Caco-2 (cell line): ENCODE results near the gene SH2D4B. TPM values are rescaled to one million over a fixed set of nuclear protein-coding genes. Genes with fewer than 3 reads are reported as not detected.

Experiments
- BruUV-seq: library from RNA; stranded (reverse); fragments of 400-500 nt; replicated peaks from 2 replicates; lab custom pipeline; 2021; lab: Mats Ljungman, UMichigan
- CTCF ChIA-PET: fragments of 300-600 bp; sonication (Branson Sonifier 250); formaldehyde crosslinking; loops from one replicate; lab custom pipeline; 2022; ENCODE audit warnings: antibody characterized with exemption; lab: Charles Lee
- POLR2A ChIA-PET: fragments of 300-600 bp; sonication (Branson Sonifier 250); formaldehyde crosslinking; loops from one replicate; lab custom pipeline; 2022; ENCODE audit warnings: antibody characterized with exemption; lab: Charles Lee
- DNase-seq, 2 experiments: peaks; one replicate each; pipeline versions ENCODE4 v3.0.0 to v3.0.0-alpha.2; 2020 to 2022
- H3K27me3 ChIP-seq: replicated peaks from 2 replicates; pipeline ENCODE4 v1.6.0; 2011; ENCODE audit warnings: low read length; ENCODE audit not compliant: control insufficient read depth, insufficient read depth
- H3K36me3 ChIP-seq: 2 replicates; pipeline ENCODE4 v1.5.1; 2011; ENCODE audit warnings: low read length; ENCODE audit not compliant: control insufficient read depth, insufficient read depth
- H3K4me1 ChIP-seq: fragments of 250-450 bp; sonication (Bioruptor Pico); 2 replicates; pipeline ENCODE4 v1.5.1; 2020; ENCODE audit warnings: mild to moderate bottlenecking
- H3K4me3 ChIP-seq: 2 replicates; pipeline ENCODE4 v1.5.1; 2011; ENCODE audit warnings: low read depth, mild to moderate bottlenecking, control low read depth, low read length
- H3K9me3 ChIP-seq: fragments of 250-450 bp; sonication (Bioruptor Pico); 2 replicates; pipeline ENCODE4 v1.5.1; 2020; ENCODE audit warnings: mild to moderate bottlenecking, moderate library complexity
- H3K27ac Mint-ChIP-seq: one replicate; pipeline ENCODE4 v1.8.0; 2022; ENCODE audit warnings: mixed read lengths; ENCODE audit not compliant: unreplicated experiment
- H3K27me3 Mint-ChIP-seq: one replicate; pipeline ENCODE4 v1.8.0; 2022; ENCODE audit warnings: mixed read lengths; ENCODE audit not compliant: insufficient read depth, unreplicated experiment
- H3K36me3 Mint-ChIP-seq: one replicate; pipeline ENCODE4 v1.8.0; 2022; ENCODE audit warnings: mild to moderate bottlenecking, mixed read lengths; ENCODE audit not compliant: insufficient read depth, unreplicated experiment
- H3K4me1 Mint-ChIP-seq: one replicate; pipeline ENCODE4 v1.8.0; 2022; ENCODE audit warnings: low read depth, mixed read lengths; ENCODE audit not compliant: unreplicated experiment
- H3K4me3 Mint-ChIP-seq: one replicate; pipeline ENCODE4 v1.8.0; 2022; ENCODE audit warnings: mild to moderate bottlenecking, moderate library complexity, mixed read lengths; ENCODE audit not compliant: unreplicated experiment
- H3K9me3 Mint-ChIP-seq: one replicate; pipeline ENCODE4 v1.8.0; 2022; ENCODE audit warnings: mixed read lengths; ENCODE audit not compliant: unreplicated experiment
- intact Hi-C: fragments of 100-400 bp; cut with micrococcal nuclease; formaldehyde crosslinking; loops from one replicate; pipeline ENCODE4 v1.10.0; 2022; ENCODE audit not compliant: unreplicated experiment
- total RNA-seq: library from RNA; stranded (reverse); gene quantifications from 2 replicates; pipeline ENCODE4 v1.2.3, GENCODE V29; 2022
- TF ChIP-seq, protein P1 (sequence below), 2 experiments: fragments of 200-600 bp in 1 of 2; IDR thresholded peaks; 1 replicate in 1 of 2; 2 replicates in 1 of 2; pipeline versions ENCODE4 v1.5.1 to v1.8.0; 2011 to 2022; ENCODE audit warnings: antibody characterized with exemption in 1 of 2, control low read depth in 1 of 2, inconsistent platforms in 1 of 2, low read depth in 1 of 2, low read length in 1 of 2, mild to moderate bottlenecking in 1 of 2, moderate library complexity in 1 of 2; ENCODE audit not compliant: insufficient read depth in 1 of 2, severe bottlenecking in 1 of 2, unreplicated experiment in 1 of 2

SH2D4B gene
- total RNA-seq, 1 experiment from 2014 or later, result 0.23 TPM

DNA sequence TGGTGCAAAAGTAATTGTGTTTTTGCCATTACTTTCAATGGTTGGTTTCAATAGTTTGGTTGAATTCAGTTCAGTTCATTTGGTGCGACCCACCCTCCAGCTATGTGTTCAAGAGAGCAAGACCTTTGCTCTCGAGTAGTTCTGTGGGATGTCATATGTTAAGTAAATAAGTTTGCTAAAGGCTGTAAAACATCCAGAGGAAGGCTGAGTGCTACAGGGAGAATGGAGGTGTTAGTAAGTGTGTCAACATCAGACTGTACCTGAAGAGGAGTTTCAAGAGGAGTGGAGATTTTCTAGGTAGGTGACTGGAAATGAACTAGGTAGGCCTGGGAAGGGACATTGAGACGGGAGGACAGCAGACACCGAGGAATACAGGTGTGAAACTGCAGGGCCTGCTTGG is 147.7 kb downstream of the SH2D4B start:
- H3K4me1 Mint-ChIP-seq, result peaks cover 15% of the 10 kb centered on the region
- ChIA-PET CTCF (interaction anchor here (0.6 to 1.0 kb wide), 2 partner anchors 21 to 88 kb away, joined by 3 read pairs; no protein-coding TSS in a partner anchor), POLR2A (no interaction called here)
- Histone ChIP-seq H3K27me3 (no peaks in the 10 kb centered on the region), H3K4me1 (peaks cover 10% of the 10 kb centered on the region), H3K9me3 (no peaks in the 10 kb centered on the region), H3K36me3 (no peaks in the 10 kb centered on the region), H3K4me3 (no peak overlapping the region)
- TF ChIP-seq, protein P1, sequence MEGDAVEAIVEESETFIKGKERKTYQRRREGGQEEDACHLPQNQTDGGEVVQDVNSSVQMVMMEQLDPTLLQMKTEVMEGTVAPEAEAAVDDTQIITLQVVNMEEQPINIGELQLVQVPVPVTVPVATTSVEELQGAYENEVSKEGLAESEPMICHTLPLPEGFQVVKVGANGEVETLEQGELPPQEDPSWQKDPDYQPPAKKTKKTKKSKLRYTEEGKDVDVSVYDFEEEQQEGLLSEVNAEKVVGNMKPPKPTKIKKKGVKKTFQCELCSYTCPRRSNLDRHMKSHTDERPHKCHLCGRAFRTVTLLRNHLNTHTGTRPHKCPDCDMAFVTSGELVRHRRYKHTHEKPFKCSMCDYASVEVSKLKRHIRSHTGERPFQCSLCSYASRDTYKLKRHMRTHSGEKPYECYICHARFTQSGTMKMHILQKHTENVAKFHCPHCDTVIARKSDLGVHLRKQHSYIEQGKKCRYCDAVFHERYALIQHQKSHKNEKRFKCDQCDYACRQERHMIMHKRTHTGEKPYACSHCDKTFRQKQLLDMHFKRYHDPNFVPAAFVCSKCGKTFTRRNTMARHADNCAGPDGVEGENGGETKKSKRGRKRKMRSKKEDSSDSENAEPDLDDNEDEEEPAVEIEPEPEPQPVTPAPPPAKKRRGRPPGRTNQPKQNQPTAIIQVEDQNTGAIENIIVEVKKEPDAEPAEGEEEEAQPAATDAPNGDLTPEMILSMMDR (IDR thresholded peaks at IDR 0.05; ENCODE audit: insufficient read depth in 1 of 2, low read depth in 1 of 2, low read length in 1 of 2, severe bottlenecking in 1 of 2, unreplicated experiment in 1 of 2), result no peak
- DNase-seq, result peak in 1 of 2 experiments; percentile 20
- BruUV-seq, result no TSS peak
- H3K9me3 Mint-ChIP-seq, result no peaks in the 10 kb centered on the region
- intact Hi-C loops, result no loop called here
- H3K4me3 Mint-ChIP-seq, result no peak overlapping the region
- H3K27ac Mint-ChIP-seq, result peak overlapping the region; percentile 56
- H3K27me3 Mint-ChIP-seq, result peaks cover 2% of the 10 kb centered on the region
- no peaks in the 10 kb centered on the region for H3K36me3 Mint-ChIP-seq

DNA sequence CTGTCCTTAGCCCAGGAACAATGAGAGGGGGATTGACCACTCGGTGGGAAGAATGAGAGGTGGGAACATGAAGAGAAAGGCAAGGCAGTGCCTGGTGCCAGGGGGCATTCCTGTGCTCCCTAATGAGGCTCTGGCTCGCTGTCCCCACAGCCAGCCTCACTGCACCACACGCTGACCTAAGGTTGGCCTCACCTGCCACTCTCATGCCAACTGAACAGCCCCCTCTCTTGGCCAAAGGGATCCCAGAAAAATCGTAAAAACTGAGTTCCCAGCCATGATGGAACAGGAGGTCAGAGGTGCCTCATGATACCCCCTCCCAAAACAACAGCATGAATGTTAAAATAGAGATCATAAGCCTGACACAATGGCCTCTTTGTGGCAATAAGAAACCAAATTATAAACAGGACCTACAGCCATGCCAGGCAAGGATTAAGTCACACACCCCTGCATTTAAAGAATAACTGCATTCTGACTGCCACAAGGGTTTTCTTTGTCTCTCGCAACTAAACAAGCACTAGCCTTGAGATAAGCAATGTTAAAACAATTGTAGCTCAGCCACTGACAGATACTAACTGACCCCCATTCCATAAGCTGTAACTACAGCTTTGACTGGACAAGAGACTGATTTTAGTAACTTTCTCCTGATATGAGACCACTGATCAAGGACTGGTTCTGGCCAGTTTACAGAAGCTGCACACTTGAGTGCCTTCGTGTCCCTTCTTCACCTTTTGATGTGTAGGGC is 149.2 kb downstream of the SH2D4B start:
- DNase-seq, result no peak
- BruUV-seq, result no TSS peak
- Histone ChIP-seq H3K36me3 (no peaks in the 10 kb centered on the region), H3K4me1 (peaks cover 10% of the 10 kb centered on the region), H3K27me3 (no peaks in the 10 kb centered on the region), H3K4me3 (no peak overlapping the region), H3K9me3 (no peaks in the 10 kb centered on the region)
- Mint-ChIP-seq H3K4me3 (no peak overlapping the region), H3K27me3 (peaks cover 7% of the 10 kb centered on the region), H3K4me1 (peaks cover 15% of the 10 kb centered on the region), H3K36me3 (no peaks in the 10 kb centered on the region), H3K27ac (no peak overlapping the region), H3K9me3 (no peaks in the 10 kb centered on the region)
- TF ChIP-seq, protein P1 (IDR thresholded peaks at IDR 0.05; ENCODE audit: insufficient read depth in 1 of 2, low read depth in 1 of 2, low read length in 1 of 2, severe bottlenecking in 1 of 2, unreplicated experiment in 1 of 2), result no peak
- ChIA-PET POLR2A (no interaction called here), CTCF (no interaction called here)
- intact Hi-C loops, result no loop called here

DNA sequence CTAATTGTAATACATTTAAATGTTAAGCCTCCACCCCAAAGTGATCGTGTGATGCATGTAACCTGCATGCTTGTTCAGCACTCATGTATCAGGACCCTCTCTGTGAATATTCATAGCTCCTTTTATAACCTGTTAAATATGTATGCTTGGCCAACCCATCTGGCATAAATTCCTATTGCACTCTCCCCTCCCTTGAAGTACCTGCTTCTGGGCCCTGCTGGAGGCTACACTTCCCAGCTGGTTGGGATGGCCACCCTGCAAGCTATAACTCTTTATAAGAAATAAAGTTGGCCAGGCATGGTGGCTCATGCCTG is 149.7 kb downstream of the SH2D4B start:
- intact Hi-C loops, result no loop called here
- Histone ChIP-seq H3K27me3 (no peaks in the 10 kb centered on the region), H3K4me3 (no peak overlapping the region), H3K9me3 (no peaks in the 10 kb centered on the region), H3K36me3 (no peaks in the 10 kb centered on the region), H3K4me1 (peaks cover 10% of the 10 kb centered on the region)
- POLR2A ChIA-PET, result no interaction called here
- H3K9me3 Mint-ChIP-seq, result no peaks in the 10 kb centered on the region
- no peak for DNase-seq
- H3K27ac Mint-ChIP-seq, result no peak overlapping the region
- CTCF ChIA-PET, result no interaction called here
- no peaks in the 10 kb centered on the region for H3K36me3 Mint-ChIP-seq
- TF ChIP-seq, protein P1 (IDR thresholded peaks at IDR 0.05; ENCODE audit: insufficient read depth in 1 of 2, low read depth in 1 of 2, low read length in 1 of 2, severe bottlenecking in 1 of 2, unreplicated experiment in 1 of 2), result no peak
- no TSS peak for BruUV-seq
- H3K27me3 Mint-ChIP-seq, result peaks cover 8% of the 10 kb centered on the region
- peaks cover 15% of the 10 kb centered on the region for H3K4me1 Mint-ChIP-seq
- no peak overlapping the region for H3K4me3 Mint-ChIP-seq
